ENCODE measurements around the gene TSTD1.

The TSTD1 gene, protein sequence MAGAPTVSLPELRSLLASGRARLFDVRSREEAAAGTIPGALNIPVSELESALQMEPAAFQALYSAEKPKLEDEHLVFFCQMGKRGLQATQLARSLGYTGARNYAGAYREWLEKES

DNA sequence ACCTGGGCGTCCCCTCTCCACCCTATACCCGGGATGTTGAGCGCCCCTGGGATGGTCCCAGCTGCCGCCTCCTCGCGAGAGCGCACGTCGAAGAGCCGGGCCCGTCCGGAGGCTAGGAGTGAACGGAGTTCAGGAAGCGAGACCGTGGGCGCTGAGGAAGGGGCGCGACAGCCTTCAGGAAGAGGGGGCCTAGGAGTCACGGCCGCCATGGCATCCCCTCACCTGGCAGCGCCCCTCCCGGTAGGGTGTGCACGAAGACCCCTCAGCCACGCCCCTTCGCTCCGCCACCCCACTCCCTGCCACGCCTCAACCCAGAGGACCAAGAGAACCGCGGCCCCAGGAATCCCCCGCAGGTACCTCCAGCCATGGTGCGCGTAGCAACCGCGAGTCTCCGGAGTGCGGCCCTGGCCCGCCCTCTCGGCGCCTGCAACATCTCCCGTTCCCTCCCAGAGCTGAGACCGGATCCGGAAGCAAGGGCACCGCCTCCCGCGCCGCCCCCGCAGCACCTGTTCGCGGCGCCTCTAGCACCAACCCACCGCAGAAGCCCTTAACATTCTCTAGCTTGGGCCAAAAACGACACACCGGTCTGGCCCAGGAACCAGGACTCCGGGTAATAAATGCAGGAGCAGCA, at the start of gene TSTD1:
Gene TSTD1 (minus strand): TSS at position 442 of the 631 bp plus-strand sequence. CDS start 75 bp downstream, at position 367.
- no peak for DNase-seq

DNA sequence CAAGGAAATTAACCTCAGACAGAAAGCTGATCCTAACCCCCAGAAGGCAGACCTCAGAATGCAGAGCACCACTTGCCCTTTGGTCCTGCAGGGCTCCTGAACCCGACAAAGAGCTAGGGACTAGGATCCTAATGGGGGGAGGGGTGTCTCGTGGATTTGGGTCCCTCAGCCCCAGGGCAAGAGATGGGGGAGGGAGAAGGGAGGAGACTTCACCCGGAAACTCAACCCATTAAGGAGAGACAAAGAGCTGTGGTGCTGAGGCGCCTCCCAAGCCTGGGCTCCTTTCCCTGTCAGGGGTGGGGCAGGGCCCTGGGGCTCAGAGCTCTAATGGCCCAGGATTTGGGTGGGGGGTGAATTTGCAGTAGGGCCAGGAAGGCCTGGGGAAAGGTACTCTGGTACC, 47.7 kb upstream of the TSTD1 start:
- no peak for DNase-seq

DNA sequence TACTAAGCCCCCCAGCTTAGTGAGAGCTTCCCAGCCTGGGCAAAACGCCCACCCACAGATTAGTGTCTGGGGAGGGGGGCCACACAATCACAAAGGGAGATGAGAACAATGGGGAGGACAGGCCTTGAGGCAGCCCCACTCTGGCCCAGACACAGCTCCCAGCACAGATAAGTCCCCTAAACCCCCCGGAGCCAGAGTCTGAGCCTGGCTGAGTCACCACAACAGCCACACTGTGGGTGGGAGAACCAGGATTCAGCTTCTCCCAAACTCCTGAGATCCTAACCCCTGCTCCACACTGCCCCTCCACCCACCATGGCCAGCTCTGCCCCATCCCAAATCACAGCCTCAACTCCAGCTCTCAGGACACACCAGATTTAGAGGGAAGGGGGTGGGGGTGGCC, 46.4 kb upstream of the TSTD1 start:
- DNase-seq = no peak

DNA sequence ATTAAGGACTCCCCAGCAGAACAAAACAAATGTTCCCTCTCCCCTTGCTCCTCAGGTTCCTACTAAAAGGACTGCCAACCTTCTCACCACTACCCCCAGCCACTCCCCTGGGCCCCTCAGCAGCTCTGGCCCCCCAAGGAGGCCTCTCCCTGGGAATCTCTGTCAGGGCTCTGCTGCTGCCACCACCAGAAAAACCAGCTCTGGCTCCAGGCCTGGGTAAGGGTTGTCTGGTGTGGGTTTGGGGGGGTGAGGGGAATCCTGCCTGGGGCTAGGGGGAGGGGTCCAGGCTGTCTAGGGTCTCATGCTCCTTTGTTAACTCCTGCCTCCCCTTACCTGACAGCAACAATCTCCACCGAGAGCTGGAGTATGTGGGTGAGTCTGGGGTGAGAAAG, 45.8 kb upstream of the TSTD1 start:
- no peak for DNase-seq

DNA sequence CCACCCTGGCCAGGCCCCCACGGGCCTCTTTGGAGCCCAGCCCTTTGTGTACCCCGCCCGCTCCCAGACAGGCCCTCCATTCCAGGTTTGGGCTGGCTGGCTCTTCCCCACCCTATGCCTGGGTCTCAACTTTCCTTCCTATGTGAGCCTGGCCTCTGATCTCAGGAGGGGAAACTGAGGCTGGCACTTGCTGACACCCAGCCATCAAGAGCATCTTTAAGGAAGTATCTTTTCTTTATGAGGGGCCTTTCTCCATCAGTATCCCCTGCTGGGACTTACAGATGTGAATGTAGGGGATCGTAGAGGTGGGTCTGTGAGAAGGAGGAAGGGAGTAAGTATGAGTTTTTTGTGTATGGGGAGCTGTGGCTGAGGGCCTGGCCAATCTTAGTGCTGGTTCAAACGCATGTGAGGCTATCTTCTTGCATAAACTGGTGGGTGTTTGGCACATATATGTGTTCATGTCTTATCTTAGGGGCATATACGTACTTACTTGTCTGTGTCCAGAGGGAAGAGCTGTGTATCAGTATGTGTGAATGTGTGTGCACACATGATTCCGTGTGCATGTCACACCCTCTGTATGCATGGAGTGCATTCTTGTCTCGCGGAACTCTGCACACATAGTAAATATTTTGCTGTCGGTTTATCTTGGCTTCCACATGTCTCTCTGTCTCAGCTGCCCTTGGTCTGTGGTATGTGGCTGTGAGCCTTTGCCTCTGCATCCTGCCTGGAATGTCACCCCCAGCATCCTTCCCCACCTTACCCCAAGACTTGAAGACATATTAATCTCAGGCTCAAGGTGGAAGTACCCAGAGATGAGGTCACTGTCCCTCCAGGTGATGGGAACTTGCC, 45.2 kb upstream of the TSTD1 start:
- DNase-seq = no peak

DNA sequence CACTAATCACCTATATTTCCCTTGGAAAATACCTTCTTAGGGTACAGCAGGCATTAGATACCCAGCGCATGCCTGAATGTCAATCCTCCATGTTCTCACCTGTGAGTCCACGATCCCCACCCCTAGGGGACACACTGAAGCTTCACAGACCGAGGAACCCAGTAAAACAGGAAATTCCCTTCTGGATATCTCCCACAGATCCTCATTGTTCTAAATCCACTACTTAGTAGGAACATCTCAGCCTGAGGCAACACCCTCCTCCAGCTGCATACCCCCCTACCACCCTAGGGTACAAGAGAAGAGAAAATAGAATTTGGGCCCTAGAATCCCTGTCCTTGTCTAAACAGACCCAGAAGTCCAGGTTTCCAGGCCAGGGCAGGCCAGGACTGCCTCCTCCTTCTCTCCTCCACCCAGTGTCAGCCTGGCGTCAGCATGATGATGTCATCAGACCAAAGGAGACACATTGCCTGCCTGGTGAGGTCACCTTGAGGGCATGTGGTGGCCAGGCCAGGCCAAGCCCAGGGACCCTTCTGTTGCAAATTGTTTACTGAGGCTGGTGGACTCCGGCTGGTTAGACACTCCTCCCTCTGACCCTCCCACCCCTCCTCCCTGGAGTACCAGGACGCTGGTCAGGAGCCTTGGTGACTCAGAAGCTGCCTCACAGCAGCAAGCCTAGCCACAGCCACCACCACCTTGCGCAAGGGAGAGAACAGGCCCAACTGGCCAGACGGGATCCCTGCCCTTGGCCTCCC, 44.4 kb upstream of the TSTD1 start:
- no peak for DNase-seq

DNA sequence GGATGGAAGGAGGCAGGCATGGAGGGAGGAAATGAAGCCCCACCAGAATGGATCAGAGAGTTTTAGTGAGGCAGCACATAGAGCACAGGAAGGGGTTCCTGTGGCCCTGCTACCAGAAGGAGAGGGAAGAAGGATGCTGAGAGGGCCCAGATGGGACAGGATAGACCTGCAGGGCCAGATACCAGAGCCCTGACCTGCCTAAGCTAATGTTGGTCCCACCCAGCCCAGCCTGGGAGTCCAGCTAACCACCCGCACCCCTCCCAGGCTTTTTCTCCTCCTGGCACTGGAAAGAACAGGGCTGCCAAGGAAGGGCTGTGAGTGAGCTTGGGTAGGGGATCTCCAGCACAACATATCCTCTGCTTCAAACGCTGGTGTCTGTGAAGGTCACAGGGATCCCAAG, 43.7 kb upstream of the TSTD1 start:
- DNase-seq = no peak

DNA sequence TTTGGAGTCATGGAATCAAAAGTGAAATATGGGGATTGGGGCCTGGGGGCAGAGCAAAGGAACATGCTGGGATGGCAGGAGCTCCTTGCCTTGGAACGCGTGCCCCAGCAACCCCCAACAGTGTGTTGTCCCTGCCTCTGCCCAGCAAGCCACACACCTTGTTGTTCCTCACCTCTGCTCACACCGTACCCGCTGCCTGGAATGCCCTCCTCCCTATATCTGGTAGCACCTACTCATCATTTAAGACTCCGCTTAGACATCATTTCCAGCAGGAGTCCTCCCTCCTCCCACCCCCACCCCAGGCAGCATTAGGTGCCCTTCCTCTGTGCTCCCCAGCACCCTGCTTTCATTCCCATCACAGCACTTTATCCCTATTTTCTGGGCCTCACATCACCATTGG, 42.8 kb upstream of the TSTD1 start:
- no peak for DNase-seq

DNA sequence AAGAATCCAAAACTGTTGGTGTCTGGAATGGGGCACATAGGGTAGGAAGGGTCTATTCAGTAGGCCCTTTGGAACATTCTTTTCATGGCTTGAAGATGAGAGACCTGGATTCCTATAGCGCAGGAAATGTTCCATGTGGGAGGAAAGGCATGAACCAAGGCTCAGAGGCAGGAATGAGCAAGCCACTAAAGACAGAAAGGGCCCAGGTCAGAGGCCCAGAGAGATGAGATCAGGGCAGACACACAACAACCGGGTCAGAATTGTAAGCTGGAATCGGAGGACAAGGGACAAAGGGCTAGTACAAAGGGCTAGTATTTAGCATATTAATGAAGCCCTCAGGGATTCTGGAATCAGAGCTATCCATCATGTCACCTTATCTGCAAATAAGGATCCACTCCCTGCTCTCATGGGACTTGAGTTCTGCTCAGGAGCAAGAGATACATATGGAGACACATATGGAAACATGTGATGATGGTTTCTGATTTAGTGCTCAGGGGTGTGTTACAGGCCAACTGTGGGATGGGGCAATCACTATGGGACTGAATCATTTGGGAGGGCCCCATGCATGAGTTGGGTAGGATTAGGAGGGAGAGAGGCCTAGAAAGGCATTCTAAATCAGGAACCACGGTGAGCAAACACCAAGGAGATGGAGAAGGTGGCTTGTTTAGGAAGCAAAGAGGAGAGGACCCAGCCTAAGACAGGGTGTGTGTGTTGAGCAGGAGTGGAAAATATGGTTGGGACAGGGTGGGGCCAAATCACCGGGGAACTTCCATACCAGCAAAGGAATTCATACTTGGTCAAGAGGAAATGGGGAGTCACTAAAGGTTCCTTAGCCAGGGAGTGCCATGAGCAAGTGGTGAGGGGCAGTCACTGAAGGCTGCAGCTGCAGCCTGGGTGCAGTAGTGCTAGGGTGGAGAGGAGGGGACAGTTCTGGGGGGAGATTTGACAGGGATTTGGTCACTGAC, 42.0 kb upstream of the TSTD1 start:
- DNase-seq = no peak

DNA sequence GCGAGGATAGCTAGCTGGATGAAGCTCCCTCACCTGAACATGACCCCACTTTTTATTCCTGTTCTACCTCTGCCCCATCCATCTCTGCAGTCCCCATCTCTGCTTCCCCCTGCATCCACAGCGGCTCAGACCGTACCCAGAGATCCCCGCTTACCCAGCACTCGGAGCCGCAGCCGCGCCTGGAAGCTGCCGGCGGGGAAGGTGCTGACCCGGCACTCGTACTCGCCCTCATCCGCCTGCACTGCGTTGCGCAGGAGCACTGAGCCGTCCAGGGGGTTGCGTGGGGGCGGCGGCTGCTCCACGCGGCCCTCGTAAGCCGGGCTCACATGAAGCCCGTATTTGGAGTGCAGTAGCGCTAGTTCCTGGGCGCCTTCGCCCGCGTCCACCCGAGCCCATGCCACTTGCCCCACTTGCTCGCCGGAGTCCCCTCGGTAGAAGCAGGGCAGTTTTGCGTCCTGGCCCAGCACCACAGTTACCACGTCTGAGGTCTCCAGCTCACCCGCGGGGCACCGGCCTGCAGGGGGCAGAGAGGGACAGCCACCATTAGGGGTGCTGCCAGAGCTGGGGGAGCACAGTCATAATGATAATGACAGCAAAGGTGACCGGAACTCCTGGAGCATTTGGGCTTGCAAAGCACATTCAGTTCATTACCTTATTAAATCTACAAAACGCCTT, 40.8 kb upstream of the TSTD1 start:
- DNase-seq = no peak

DNA sequence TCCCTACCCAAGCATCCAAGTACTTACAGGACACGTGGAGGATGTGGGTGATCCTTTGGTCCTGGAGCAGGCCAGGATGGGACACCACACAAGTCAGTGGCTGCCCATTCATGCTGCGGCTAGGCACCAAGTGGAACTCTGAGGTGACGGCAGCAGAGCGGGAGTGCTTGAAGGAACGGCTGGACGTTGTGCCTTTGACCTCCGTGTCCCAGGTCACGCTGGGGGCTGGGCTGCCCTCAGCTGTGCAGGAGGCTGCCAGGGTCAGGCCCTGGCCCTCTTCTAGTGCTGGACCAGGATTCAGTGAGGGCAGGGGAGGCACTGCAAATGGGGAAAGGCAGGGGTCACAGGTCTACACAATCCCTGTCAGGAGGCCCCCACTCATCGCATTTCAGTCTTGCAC, 38.7 kb upstream of the TSTD1 start:
- no peak for DNase-seq

DNA sequence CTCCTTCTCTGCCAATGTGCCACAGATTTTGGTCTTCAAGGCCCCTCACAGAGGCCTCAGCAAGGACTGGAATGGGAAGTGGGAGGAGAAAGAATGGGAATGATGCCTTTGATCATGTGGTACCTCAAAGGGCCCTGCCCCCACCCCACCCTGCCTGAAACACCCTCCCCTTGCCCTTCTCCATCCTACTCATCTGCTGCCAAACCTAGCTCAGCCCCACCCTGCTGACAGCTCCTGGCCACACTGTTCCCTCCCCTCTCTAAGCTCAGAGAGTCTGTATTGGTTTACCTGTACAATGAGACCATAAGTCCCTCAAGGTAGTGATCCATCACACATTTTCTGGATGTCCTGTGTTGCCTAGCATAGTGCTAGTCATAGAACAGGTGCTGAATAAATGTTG, 37.6 kb upstream of the TSTD1 start:
- no peak for DNase-seq

DNA sequence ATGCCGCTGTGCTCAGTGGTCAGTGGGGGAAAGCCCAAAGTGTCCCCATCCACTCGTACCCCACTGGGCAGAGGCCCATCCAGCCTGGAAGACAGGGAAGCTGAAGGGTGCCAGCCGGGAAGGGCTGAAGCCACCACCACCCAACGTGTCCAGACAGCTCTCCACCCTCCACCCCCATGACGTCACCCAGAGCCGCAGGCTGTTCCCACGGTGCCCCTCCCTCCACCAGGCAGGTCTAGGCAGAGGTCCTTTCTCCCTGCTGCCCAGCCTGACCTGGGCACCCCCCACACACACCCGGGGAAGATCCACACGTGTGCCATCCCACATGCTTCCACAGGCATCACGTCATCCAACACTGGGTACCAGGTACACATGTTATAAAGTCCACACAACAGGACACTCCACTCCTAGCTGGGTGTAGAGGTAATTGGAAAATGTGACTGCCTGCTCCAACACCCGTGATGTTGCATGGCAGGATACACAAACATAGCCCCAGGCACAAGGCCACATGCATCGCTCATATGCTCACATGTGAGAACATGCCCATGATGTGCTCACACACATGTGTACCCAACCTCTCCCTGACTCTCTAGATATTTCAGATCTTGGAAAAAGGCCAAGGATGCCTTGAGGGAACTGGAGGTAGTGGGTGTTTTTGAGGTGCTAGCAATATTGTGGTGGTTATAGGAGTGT, 36.1 kb upstream of the TSTD1 start:
- no peak for DNase-seq

DNA sequence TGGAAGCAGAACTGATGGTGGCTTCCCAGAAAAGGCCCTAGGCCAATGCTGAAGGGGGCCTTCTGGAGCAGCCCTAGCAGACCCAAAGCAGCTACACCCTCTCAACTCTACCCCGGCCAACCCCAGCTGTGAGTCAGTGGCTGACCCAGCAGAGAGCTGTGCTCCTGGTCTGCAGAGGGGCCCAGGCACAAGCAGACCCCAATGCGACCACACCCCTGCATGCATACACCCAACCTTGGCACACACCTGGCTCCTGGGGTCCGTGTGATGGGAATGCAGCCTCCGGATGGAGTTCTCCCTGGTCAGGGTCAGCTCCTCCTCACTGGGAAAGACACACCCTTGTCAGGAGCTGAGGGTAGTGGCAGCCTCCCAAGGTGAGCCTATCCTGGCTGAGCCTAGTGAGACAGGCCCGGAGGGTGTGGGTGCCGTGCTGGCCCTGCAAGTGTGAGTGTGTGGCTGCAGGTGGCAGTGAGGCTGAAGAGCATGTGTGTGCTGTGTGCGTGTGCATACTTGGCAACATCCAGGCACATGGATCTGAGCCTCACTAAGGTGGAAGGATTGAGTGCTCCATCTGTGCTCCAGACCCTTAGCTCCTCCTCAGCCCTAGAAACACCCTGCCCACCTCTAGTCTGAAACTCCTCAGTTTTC, 34.8 kb upstream of the TSTD1 start:
- DNase-seq = no peak

DNA sequence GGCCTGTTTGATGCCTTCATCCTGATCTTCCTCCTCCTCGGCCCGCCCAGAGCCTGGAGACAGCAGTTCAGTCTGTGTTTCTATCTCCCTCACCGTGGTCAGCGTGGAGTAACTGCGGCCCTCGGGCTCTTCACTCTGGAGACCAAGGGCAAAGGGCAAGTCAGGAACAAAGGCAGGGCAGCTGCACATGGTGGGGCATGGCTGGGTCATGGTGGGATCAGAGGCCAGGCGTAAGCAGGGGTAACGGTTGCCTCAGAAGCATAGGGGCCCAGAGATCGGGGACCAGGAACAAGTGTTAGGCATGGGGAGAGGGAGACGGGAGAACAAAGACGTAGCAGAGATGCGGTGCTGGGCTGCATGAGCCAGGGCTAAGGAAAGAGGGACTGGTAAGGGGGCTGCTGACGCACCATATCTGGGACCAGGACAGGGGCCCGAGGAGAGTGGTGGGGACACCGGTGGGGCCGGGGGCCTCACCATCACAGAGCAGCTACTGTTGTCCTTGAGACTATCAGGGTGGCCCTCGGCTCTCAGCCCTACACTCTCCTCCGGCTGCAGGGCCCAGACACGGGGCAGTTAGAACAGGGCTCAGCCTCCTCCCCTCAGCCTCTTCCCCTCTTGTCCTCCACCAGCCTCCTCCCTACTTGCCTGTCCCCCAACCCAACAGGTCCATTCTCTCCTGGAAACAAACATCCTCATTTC, 34.1 kb upstream of the TSTD1 start:
- DNase-seq = no peak

DNA sequence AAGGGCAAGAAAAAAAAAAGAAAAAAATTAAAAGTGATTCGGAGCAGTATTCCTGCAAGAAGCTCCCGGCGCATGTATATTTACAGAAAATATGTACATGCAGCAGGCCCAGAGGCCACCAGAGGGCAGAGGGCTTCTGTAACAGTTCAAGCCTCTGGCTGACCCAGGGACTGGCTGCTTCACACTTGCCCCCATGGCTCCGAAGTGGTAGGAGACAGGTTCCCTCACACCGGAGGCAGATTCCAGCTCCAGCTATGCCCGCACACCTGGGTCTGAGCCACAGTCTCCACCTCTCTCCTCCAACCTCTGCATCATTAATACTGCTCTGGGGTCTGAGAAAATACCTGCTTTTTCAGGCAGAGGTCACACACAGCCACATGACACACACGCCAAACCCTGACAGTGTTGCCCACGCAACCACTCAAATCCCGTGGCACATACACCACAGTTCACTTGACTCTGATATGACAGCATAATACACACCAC, 33.2 kb upstream of the TSTD1 start:
- DNase-seq = no peak

DNA sequence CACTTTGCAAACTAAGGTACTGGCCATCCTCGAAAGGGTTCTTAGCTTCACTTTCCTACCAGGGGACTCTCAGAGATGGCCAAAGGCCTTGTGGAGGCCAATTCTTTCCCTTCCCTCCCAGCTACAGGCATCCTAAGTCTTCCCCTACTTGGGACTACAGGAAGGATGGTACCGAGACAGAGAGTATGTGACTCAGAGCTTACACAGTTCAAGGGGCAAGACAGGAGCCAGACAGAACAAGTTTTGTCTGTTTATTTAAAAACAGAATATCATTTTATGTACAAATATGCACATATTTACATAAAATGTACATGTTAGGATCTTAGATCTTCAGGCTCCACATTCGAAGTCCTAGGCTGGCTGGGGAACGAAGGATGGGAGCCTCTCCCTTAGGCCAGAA, 32.0 kb upstream of the TSTD1 start:
- DNase-seq = no peak

DNA sequence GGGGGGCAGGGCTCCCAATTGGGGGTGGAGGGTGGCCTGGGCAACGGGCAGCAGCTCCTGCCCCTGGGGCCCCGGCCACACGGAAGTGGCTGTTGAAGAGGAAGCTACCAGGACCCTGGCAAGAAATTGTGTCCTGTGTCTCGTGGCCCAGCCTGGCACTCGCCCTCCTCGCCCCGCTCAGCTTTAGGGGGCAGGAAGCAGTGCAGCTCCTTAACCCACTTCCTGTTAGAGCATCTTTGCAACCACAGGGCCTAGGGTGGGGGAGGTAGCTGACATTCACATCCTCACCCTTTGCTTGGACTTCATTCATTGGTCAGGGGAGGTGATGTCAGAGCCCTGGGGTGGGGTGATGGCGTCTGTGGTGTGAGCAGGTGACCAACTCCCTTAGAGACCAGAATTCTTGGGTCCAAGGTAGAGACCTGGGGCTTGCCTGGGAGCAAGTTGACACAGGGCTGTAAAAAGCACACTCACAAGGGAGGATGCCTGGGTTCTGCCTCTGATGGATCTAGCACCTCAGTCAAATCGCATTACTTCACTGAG, 31.0 kb upstream of the TSTD1 start, which contains the start of gene ARHGAP30:
Gene ARHGAP30 (minus strand): TSS at position 161 of the 540 bp plus-strand sequence. CDS start 267 bp downstream, outside the sequence.
- no peak for DNase-seq

DNA sequence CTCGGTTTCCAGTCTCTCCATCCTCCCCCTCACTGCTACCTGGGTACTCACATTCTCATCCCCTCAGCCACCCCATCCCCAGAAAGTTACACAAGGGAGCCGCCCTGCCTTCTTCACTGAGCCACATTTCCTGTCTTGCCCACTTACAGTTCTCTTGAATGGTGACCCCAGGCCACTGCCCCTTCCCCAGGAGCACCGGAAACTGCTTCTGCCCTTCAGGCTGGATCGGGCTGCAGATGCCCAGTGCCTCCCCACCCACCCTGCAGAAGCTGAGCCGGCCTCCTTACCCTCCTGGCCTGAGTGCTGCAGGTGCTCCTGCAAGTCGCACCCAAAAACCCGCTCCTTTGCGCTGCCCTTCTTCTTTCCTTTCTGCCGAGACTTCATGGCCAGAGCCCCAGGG, 30.5 kb upstream of the TSTD1 start:
- DNase-seq = no peak
